Stimulated activated CD4-positive, alpha-beta T cell treated with anti-CD3 and anti-CD28 coated beads, TNF-alpha, amount 100 ng/mL, for 48 hours (primary cell): Measurements from ENCODE around the gene CSN3.

Source experiments
- DNase-seq, 3 donors: peaks; one replicate each; pipeline ENCODE4 v3.0.0-alpha.2; 2020; ENCODE audit warnings: low read depth in 3 of 3

CSN3 gene

DNA sequence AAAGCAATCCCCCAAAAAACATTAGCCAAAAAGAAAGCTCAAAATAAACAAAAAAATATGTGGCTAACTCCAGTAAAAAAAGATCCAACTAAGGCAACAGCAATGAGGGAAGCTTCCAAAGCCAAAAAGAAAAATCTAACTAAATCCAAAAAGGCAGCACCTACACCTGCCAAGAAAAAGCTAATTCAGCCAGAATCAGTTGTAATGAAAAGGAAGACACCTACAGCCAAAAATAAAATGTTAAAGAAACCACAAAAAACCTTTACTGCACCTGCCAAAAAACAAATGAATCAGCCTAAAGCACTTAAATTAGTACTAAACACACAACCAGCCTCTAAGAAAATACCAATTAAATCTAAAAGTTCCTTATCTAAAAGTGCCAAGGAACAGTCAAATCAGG is 55.2 kb downstream of the CSN3 start:
- no peak for DNase-seq

DNA sequence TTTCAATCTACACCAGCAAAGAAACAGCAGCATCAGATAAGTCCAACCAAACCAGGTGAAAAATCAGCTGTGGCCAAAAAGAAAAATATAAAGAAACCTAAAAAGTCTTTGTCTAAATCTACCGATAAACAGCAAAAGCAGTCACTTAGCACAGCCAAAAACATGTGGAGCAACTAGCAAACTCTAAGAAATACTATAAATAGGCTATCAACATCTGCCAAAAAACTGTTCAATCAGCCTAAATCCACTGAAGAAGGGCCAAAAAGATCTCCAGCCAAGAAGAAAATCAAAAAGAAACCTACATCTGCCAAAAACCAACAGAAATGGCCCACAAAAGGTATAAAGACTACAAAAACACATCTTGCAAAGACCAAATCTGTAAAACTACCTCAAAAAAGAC is 55.7 kb downstream of the CSN3 start:
- DNase-seq, result no peak

DNA sequence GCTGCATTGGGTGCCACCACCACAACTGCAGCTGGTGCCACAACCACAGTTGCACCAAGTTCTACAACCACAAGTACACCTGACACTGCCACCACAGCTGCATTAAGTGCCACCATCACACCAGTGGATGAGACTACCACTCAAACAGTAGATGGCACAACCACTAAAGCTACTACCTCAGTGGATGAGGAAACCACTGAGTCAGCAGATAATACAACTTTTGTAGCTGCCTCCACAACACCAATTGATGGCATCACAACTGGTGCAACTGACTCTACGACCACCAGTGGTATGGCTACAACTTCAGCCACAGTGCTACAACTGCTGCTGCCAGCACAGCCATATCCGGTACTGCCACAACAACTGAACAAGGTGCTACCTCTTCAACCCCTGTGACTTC is 57.2 kb downstream of the CSN3 start:
- no peak for DNase-seq

DNA sequence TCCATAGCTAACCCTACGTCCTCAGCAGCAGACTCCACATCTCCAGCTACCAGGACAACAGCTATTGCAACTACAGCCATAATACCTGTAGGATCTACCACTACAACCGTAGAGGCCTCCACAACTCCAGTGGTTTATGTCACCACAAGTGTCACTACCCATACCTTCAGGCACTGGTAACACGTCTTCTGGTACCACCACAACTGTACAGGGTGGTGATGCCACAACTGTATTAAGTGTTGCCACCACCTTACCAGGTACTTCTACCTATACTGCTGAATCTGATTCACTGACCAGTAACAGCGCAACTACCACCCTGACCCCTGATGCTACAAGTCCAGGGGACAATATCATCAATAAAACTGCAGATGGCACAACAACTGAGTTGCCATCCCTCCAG is 57.8 kb downstream of the CSN3 start:
- DNase-seq, result no peak
